ENCODE data around the gene RNF180.

Gene RNF180

DNA sequence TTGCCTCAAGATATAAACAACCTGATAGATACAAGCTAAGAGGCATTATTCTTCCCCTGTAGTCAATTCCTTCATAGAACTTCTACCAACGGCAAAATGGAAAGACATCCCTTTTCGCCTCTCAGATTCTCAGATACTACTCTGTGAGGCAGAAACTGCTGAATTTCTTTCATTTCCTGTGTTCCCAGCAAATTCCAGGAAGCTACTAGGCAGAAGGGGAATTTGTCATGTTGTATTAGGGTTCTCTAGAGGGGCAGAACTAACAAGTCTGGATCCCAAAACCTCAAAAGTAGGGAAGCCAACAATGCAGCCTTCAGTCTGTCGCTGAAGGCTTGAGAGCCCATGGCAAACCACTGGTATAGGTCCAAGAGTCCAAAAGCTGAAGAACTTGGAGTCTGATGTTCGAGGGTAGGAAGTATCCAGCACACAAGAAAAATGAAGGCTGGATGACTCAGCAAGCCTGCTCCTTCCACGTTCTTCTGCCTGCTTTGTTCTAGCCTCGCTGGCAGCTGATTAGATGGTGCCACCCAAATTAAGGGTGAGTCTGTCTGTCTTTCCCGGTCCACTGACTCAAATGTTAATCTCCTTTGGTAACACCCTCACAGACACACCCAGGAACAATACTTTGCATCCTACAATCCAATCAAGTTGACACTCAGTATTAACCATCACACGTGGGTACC is 15.2 kb downstream of the RNF180 start:
- no peak overlapping the region for H2BK15ac ChIP-seq (ENCODE audit: low read depth, poor library complexity, severe bottlenecking)
- no peak overlapping the region for H4K91ac ChIP-seq (ENCODE audit: low read length)
- H3K27ac ChIP-seq (ENCODE audit: low read length, poor library complexity, severe bottlenecking) = no peak overlapping the region
- H2BK120ac ChIP-seq (ENCODE audit: low read depth, low read length) = no peak overlapping the region
- no peak overlapping the region for H3K4me2 ChIP-seq (ENCODE audit: low read length, poor library complexity, severe bottlenecking)
- no peak overlapping the region for H3K4ac ChIP-seq (ENCODE audit: low read depth in 1 of 2, low read length in 2 of 2)
- 83% methylated on average over 7 of the region's 8 CpGs for WGBS
- H2AK5ac ChIP-seq (ENCODE audit: low read length, severe bottlenecking) = no peak overlapping the region
- no peak overlapping the region for H3K18ac ChIP-seq (ENCODE audit: low read depth in 1 of 2, low read length in 2 of 2)
- no peaks in the 10 kb centered on the region for H3K79me1 ChIP-seq (replicated peaks; ENCODE audit: low read length, poor library complexity, severe bottlenecking)
- no peaks in the 10 kb centered on the region for H3K36me3 ChIP-seq (ENCODE audit: control insufficient read depth in 1 of 2, insufficient read depth in 2 of 2, low read depth in 1 of 2, low read length in 2 of 2)
- no peaks in the 10 kb centered on the region for H3K4me1 ChIP-seq (ENCODE audit: control insufficient read depth, insufficient read depth, low read depth, low read length)
- H2AFZ ChIP-seq (ENCODE audit: low read depth, low read length) = no peak overlapping the region
- no peaks in the 10 kb centered on the region for H3K9me3 ChIP-seq (ENCODE audit: control insufficient read depth, low read length)
- H3K9ac ChIP-seq (ENCODE audit: low read length) = no peak overlapping the region
- no peak overlapping the region for H2BK12ac ChIP-seq (ENCODE audit: low read length in 2 of 2)
- H3K14ac ChIP-seq (ENCODE audit: low read length in 2 of 2) = no peak overlapping the region
- peak overlapping the region; percentile 41 for H4K8ac ChIP-seq (ENCODE audit: low read length)
- H2BK5ac ChIP-seq (ENCODE audit: low read depth, low read length, poor library complexity, severe bottlenecking) = no peak overlapping the region
- no peak overlapping the region for H3K4me3 ChIP-seq (ENCODE audit: insufficient read depth in 1 of 2, low read depth in 1 of 2, low read length in 2 of 2)
- DNase-seq = no peak
- no peak overlapping the region for H3K23ac ChIP-seq (ENCODE audit: low read length in 2 of 2)
- no peaks in the 10 kb centered on the region for H3K27me3 ChIP-seq (ENCODE audit: control insufficient read depth in 1 of 2, insufficient read depth in 1 of 2, low read length in 2 of 2)

DNA sequence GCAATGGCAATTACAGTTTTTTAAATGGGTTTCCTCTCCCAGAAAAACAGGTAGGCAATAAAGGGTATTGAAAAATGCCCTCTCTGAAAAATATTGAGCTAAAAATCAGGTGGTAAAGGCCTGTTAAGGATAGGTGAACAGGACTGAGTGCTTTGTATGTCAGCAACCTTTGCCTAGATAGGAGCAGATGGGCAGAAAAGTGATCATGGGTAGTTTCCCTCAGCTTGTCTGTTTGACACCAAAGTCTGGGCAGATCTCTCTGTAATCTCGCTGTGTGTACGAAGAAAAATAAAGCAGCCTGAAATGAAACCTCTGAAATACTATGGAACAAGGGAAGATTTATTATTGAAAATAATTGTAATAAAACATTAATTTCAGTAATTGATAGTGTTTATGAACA is 15.8 kb downstream of the RNF180 start:
- Histone ChIP-seq H3K4me1 (ENCODE audit: control insufficient read depth, insufficient read depth, low read depth, low read length) (no peaks in the 10 kb centered on the region), H2BK120ac (ENCODE audit: low read depth, low read length) (no peak overlapping the region), H2BK15ac (ENCODE audit: low read depth, poor library complexity, severe bottlenecking) (no peak overlapping the region), H2AK5ac (ENCODE audit: low read length, severe bottlenecking) (no peak overlapping the region), H3K23ac (ENCODE audit: low read length in 2 of 2) (no peak overlapping the region), H2AFZ (ENCODE audit: low read depth, low read length) (no peak overlapping the region), H2BK5ac (ENCODE audit: low read depth, low read length, poor library complexity, severe bottlenecking) (no peak overlapping the region), H4K91ac (ENCODE audit: low read length) (no peak overlapping the region), H3K27me3 (ENCODE audit: control insufficient read depth in 1 of 2, insufficient read depth in 1 of 2, low read length in 2 of 2) (no peaks in the 10 kb centered on the region), H3K14ac (ENCODE audit: low read length in 2 of 2) (no peak overlapping the region), H2BK12ac (ENCODE audit: low read length in 2 of 2) (no peak overlapping the region), H3K4me2 (ENCODE audit: low read length, poor library complexity, severe bottlenecking) (no peak overlapping the region), H3K79me1 (replicated peaks; ENCODE audit: low read length, poor library complexity, severe bottlenecking) (no peaks in the 10 kb centered on the region), H3K9ac (ENCODE audit: low read length) (no peak overlapping the region), H3K4ac (ENCODE audit: low read depth in 1 of 2, low read length in 2 of 2) (no peak overlapping the region), H3K36me3 (ENCODE audit: control insufficient read depth in 1 of 2, insufficient read depth in 2 of 2, low read depth in 1 of 2, low read length in 2 of 2) (no peaks in the 10 kb centered on the region), H3K4me3 (ENCODE audit: insufficient read depth in 1 of 2, low read depth in 1 of 2, low read length in 2 of 2) (no peak overlapping the region), H4K8ac (ENCODE audit: low read length) (no peak overlapping the region), H3K27ac (ENCODE audit: low read length, poor library complexity, severe bottlenecking) (no peak overlapping the region), H3K9me3 (ENCODE audit: control insufficient read depth, low read length) (no peaks in the 10 kb centered on the region), H3K18ac (ENCODE audit: low read depth in 1 of 2, low read length in 2 of 2) (no peak overlapping the region)
- no peak for DNase-seq
- WGBS = 86% methylated on average over 2 of the region's 2 CpGs

- no peak overlapping the region for H3K4ac ChIP-seq (ENCODE audit: low read depth in 1 of 2, low read length in 2 of 2)
- DNase-seq = no peak
- H3K9ac ChIP-seq (ENCODE audit: low read length) = no peak overlapping the region
- H3K4me3 ChIP-seq (ENCODE audit: insufficient read depth in 1 of 2, low read depth in 1 of 2, low read length in 2 of 2) = no peak overlapping the region
- H4K8ac ChIP-seq (ENCODE audit: low read length) = no peak overlapping the region
- no CpG with 5 or more reads among the region's 1 CpG for WGBS
- no peaks in the 10 kb centered on the region for H3K4me1 ChIP-seq (ENCODE audit: control insufficient read depth, insufficient read depth, low read depth, low read length)
- no peak overlapping the region for H3K23ac ChIP-seq (ENCODE audit: low read length in 2 of 2)
- no peak overlapping the region for H4K91ac ChIP-seq (ENCODE audit: low read length)
- no peak overlapping the region for H2AFZ ChIP-seq (ENCODE audit: low read depth, low read length)
- no peaks in the 10 kb centered on the region for H3K9me3 ChIP-seq (ENCODE audit: control insufficient read depth, low read length)
- no peak overlapping the region for H2BK5ac ChIP-seq (ENCODE audit: low read depth, low read length, poor library complexity, severe bottlenecking)
- no peak overlapping the region for H3K27ac ChIP-seq (ENCODE audit: low read length, poor library complexity, severe bottlenecking)
- H2AK5ac ChIP-seq (ENCODE audit: low read length, severe bottlenecking) = no peak overlapping the region
- H3K18ac ChIP-seq (ENCODE audit: low read depth in 1 of 2, low read length in 2 of 2) = no peak overlapping the region
- no peak overlapping the region for H3K4me2 ChIP-seq (ENCODE audit: low read length, poor library complexity, severe bottlenecking)
- no peaks in the 10 kb centered on the region for H3K27me3 ChIP-seq (ENCODE audit: control insufficient read depth in 1 of 2, insufficient read depth in 1 of 2, low read length in 2 of 2)
- H3K14ac ChIP-seq (ENCODE audit: low read length in 2 of 2) = no peak overlapping the region
- no peak overlapping the region for H2BK15ac ChIP-seq (ENCODE audit: low read depth, poor library complexity, severe bottlenecking)
- H3K79me1 ChIP-seq (replicated peaks; ENCODE audit: low read length, poor library complexity, severe bottlenecking) = no peaks in the 10 kb centered on the region
- no peak overlapping the region for H2BK12ac ChIP-seq (ENCODE audit: low read length in 2 of 2)
- H2BK120ac ChIP-seq (ENCODE audit: low read depth, low read length) = no peak overlapping the region
- H3K36me3 ChIP-seq (ENCODE audit: control insufficient read depth in 1 of 2, insufficient read depth in 2 of 2, low read depth in 1 of 2, low read length in 2 of 2) = no peaks in the 10 kb centered on the region
Observed at GRCh38 chr5:64183956-64184355, 18.3 kb downstream of the RNF180 start.

- no peaks in the 10 kb centered on the region for H3K36me3 ChIP-seq (ENCODE audit: control insufficient read depth in 1 of 2, insufficient read depth in 2 of 2, low read depth in 1 of 2, low read length in 2 of 2)
- no peak overlapping the region for H2AFZ ChIP-seq (ENCODE audit: low read depth, low read length)
- H3K4me1 ChIP-seq (ENCODE audit: control insufficient read depth, insufficient read depth, low read depth, low read length) = no peaks in the 10 kb centered on the region
- H4K8ac ChIP-seq (ENCODE audit: low read length) = no peak overlapping the region
- H3K27me3 ChIP-seq (ENCODE audit: control insufficient read depth in 1 of 2, insufficient read depth in 1 of 2, low read length in 2 of 2) = no peaks in the 10 kb centered on the region
- no peak for DNase-seq
- WGBS = 84% methylated on average over 1 of the region's 1 CpG
- H2BK12ac ChIP-seq (ENCODE audit: low read length in 2 of 2) = no peak overlapping the region
- H3K9ac ChIP-seq (ENCODE audit: low read length) = no peak overlapping the region
- no peak overlapping the region for H3K4me3 ChIP-seq (ENCODE audit: insufficient read depth in 1 of 2, low read depth in 1 of 2, low read length in 2 of 2)
- no peak overlapping the region for H3K23ac ChIP-seq (ENCODE audit: low read length in 2 of 2)
- no peak overlapping the region for H3K18ac ChIP-seq (ENCODE audit: low read depth in 1 of 2, low read length in 2 of 2)
- no peak overlapping the region for H2BK120ac ChIP-seq (ENCODE audit: low read depth, low read length)
- peaks cover 2% of the 10 kb centered on the region for H3K79me1 ChIP-seq (replicated peaks; ENCODE audit: low read length, poor library complexity, severe bottlenecking)
- H3K9me3 ChIP-seq (ENCODE audit: control insufficient read depth, low read length) = no peaks in the 10 kb centered on the region
- H4K91ac ChIP-seq (ENCODE audit: low read length) = no peak overlapping the region
- H3K14ac ChIP-seq (ENCODE audit: low read length in 2 of 2) = no peak overlapping the region
- no peak overlapping the region for H3K4me2 ChIP-seq (ENCODE audit: low read length, poor library complexity, severe bottlenecking)
- H3K4ac ChIP-seq (ENCODE audit: low read depth in 1 of 2, low read length in 2 of 2) = no peak overlapping the region
- no peak overlapping the region for H3K27ac ChIP-seq (ENCODE audit: low read length, poor library complexity, severe bottlenecking)
- no peak overlapping the region for H2BK15ac ChIP-seq (ENCODE audit: low read depth, poor library complexity, severe bottlenecking)
- no peak overlapping the region for H2AK5ac ChIP-seq (ENCODE audit: low read length, severe bottlenecking)
- no peak overlapping the region for H2BK5ac ChIP-seq (ENCODE audit: low read depth, low read length, poor library complexity, severe bottlenecking)
Observed at GRCh38 chr5:64184832-64185231, 19.2 kb downstream of the RNF180 start.

Measured in mesenchymal stem cell (in vitro differentiated cells and primary cell).